ENCODE measurements around the gene SASH1.
"Not testable (repeated sequence)": the region's sequence is repeated elsewhere in the genome, so short reads cannot be mapped to it uniquely, and the experiment has no call there.

Gene SASH1

DNA sequence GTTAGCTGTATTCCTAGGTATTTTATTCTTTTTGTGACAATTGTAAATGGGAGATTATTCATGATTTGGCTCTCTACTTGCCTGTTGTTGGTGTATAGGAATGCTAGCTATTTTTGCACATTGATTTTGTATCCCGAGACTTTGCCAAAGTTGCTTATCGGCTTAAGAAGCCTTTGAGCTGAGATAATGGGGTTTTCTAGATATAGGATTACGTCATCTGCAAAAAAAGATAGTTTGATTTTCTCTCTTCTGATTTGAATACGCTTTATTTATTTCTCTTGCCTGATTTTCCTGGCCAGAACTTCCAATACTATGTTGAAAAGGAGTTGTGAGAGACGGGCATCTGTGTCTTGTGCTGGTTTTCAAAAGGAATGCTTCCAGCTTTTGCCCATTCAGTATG is 241.0 kb downstream of the SASH1 start:
- no peak for DNase-seq (ENCODE audit: low read depth)

GRCh38 chr6:148585641-148586040 is 243.0 kb downstream of the SASH1 start:
- not testable (repeated sequence) for DNase-seq (ENCODE audit: low read depth)

DNA sequence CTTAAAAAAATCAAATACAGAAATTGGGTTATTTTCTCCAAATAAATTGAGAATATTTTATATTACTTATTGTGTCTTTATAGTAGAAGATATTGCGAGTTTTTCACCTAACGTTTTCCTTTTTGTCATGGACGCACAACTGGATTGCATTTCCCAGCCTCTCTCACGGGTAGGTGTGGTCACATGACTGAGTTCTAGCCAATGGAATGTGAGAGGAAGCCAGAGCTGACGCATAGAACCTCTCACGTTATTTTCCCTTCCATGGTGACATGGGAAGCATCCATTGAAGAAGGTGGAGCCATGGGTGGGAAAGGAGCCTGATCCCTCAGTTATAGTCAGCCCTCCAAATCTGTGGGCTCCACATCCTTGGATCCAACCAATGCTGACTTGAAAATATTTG is 248.2 kb downstream of the SASH1 start:
- DNase-seq (ENCODE audit: low read depth) = no peak

DNA sequence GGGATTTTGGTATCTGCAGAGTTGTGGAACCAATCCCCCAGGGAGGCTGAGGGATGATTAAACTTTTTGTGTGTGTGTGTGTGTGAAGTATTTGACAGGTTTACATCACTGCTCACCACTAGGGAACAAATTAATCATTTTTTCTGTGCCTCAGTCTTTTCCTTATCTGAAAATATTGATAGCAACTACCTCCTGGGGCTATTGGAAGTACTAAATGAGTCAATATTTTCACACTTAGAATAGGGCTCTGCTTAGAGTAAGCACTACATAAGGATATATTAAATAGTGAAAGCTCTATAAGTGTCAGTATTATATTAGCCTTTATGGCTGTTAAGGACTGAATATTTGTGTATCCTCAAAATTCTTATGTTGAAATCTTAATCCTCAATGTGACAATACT is 249.0 kb downstream of the SASH1 start:
- DNase-seq (ENCODE audit: low read depth) = no peak

DNA sequence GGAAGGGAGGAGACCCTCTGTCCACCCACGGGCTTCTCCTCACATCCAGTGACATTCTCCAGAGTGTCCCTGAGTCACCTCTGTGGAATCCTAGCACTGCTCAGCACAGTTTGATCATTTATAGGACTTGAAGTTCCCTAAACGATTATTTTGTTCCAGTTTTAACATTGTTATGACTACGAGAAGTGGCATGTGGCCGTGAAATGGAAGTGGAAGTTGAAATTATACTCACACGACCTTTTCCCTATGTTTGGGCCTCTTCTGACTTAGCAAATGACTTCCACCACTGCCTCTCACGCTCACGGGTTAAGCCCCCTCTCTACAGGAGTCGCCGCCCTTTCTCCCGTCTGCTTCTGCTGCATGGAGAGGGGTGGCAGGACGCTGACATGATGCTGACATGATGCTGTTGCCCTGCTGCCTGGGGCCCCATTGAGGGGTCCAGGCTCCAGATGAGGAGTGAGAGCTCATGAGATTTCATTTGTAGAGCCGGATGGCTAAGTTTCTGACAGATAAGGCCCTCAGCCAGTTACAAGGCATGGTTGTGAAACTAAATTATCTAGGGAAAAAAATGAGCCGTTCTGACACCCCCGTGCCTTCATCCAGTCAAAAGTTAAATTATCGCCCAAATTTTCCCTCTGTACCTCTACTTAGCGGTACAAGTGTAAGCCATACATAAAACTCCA is 250.6 kb downstream of the SASH1 start:
- no peak for DNase-seq (ENCODE audit: low read depth)

- no peak for DNase-seq (ENCODE audit: low read depth)
Measured at GRCh38 chr6:148593813-148594170, 251.2 kb downstream of the SASH1 start.

DNA sequence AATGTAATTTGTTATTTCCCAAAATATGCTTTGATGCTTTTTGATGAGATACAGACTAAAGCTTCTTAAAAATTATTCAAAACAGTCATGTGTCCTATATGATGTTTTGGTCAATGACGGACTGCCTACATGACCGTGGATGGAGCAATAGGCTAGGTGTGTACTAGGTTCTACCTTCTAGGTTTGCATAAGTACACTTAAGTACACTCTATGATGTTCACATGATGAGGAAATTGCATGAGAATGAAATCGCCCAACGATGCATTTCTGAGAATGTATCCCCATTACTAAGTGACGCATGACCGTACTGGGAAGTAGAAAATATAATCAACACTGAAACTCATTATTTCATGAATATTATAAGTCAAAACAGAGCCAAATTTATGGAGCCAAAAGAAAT is 252.9 kb downstream of the SASH1 start:
- no peak for DNase-seq (ENCODE audit: low read depth)

- no peak for DNase-seq (ENCODE audit: low read depth)
Measured at GRCh38 chr6:148596891-148597455, 254.3 kb downstream of the SASH1 start.

DNA sequence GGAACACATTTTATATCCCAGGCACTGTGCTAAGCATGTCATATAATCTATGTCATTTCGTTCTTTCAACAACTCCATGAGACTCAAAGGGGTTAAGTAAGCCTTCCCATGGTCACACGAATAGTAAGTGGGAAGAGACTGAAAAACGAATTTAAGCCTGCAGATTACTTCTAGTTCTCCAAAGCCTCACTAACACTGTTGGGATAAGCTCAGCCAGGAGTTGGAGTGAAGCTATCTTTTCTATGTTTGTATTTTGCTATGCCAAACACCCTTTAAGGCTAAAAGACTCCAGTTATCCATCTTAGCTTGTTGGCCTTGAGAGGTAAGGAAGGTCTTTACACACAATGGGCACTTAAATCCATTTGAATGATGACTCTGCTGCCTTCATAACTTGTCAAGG is 256.1 kb downstream of the SASH1 start:
- DNase-seq (ENCODE audit: low read depth) = no peak

- no peak for DNase-seq (ENCODE audit: low read depth)
Measured at GRCh38 chr6:148599967-148600426, 257.4 kb downstream of the SASH1 start.
